GM19328 (cell line): ENCODE data around the gene RPLP1.
"Not testable (repeated sequence)": the region's sequence is repeated elsewhere in the genome, so short reads cannot be mapped to it uniquely, and the experiment has no call there.

Experiments
- ATAC-seq: cut with Tn5 transposase; IDR thresholded peaks from one replicate; pipeline ENCODE4 v1.9.1; 2021; ENCODE audit warnings: mild to moderate bottlenecking, moderate library complexity; ENCODE audit not compliant: unreplicated experiment

Gene RPLP1

DNA sequence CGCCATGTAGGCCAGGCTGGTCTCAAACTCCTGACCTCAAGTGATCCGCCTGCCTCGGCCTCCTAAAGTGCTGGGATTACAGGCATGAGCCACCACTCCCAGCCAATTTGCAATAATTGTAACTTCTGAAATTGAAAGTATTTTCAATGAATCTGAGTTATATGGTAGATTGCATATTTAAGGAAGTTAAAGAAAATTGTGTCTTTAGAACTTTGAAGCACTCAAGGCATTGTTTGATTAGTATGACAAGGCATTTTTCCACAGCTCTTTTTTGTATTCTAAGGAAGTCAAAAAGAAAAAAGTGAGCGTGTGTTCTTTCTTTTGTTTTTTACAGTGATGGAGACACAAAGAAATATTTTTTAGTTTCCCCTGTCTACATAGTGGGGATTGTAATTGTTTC is 15.7 kb upstream of the RPLP1 start:
- no peak for ATAC-seq

DNA sequence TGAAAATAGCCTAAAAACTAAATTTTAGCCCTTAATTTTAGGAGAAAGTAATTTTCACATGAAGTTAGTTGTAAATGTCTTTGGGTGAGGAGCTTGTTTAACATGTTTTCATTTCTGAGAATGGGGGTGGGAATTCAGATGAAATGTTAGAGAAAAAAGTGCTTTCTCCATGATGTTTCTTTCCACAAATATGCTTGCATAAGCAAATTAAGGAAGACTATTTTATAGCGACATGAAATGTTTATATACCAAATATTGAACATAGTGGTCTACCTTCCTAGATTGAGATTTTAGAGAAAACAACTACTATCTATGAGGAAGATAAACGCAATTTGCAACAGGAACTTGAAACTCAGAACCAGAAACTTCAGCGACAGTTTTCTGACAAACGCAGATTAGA is 13.0 kb upstream of the RPLP1 start:
- no peak for ATAC-seq

DNA sequence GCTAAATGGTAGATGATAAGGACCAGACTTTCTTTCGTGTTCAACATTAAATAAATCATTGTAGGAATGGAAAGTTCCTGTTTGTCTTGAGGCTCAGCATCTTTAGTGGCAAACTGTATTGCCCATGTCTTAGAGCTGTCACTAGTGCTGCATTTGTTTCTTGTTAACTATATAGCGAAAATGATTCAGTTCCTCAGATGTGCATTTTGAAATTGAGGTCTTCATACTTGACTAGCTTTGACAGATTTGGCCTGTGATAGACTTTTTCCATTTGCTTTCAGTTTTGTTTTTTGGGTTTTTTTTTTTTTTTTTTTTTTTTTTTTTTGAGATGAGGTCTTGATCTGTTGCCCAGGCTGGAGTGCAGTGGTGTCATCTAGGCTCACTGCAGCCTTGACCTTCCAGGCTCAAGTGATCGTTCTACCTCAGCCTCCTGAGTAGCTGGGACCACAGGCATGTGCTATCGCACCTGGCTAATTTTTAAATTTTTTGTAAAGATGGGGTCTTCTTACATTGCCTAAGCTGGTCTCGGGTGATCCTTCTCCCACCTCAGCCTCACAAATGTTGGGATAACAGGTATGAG is 9.5 kb upstream of the RPLP1 start:
- ATAC-seq: no peak

DNA sequence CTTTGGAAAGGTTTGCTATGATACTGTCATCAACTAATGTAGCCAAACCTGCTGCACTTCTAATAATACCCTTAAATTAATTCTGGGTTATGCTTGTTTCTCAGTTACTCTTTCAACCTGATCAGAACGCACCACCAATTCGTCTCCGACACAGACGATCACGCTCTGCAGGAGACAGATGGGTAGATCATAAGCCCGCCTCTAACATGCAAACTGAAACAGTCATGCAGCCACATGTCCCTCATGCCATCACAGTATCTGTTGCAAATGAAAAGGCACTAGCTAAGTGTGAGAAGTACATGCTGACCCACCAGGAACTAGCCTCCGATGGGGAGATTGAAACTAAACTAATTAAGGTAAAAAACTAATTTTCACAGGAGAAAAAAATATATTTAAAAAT is 7.9 kb upstream of the RPLP1 start:
- no peak for ATAC-seq

DNA sequence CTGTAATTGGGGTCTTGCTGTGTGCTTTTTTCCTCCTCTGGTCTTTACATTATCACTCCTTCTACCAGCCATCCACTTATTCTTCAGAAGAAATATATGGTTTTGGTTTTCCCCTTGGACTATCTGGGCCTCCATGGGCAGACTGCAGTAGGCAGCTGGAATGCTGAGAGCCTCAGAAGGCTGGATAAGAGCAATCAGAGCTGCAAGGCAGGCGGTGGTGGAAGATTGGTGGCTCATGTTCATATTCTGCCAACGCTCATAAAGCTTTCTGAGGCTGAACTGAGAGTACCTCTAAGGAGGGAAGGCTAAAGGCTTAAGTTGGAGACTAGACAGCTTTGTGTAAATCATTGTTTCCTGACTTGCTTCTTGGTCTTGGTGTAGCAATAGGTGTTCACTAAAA is 5.7 kb upstream of the RPLP1 start:
- no peak for ATAC-seq

DNA sequence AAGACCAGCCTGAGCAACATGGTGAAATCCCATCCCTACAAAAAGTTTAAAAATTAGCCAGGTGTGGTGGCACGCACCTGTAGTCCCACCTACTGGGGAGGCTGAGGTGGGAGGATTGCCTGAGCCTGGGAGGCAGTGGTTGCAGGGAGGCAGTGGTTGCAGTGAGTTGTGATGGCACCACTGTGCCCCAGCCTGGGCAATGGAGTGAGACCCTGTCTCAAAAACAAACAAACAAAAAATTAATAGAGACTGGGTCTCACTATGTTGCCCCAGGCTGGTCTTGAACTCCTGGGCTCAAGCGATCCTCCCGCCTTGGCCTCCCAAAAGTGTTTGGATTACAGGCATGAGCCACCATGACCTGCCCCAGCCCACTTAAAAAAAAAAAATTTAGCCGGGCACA is 2.4 kb upstream of the RPLP1 start:
- not testable (repeated sequence) for ATAC-seq

DNA sequence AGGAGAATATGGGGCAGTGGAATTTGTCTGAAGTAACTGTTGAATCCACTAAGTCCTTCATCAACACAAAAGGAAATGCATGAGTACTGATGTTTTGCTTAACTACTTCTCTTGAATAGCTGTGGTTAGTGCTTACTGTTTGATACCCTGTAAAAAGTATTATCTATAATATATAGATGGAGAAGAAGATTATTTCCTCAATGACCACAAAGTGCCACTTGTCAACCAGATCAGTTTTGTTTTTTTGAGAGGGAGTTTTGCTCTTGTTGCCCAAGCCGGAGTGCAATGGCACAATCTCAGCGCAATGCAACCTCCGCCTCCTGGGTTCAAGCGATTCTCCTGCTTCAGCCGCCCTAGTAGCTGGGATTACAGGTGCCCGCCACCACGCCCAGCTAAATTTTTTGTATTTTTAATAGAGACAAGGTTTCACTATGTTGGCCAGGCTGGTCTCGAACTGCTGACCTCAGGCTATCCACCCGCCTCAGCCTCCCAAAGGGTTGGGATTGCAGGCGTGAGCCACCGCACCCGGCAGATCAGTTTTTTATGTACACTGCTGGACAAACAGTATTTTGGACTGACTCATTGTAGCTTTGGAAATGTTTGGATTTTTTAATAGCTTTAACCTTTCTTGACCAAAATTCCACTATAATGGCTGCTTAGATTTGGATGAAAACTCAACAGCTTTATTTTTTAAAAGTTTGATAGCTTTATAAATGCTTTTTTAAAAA is 1.5 kb upstream of the RPLP1 start:
- ATAC-seq: no peak

DNA sequence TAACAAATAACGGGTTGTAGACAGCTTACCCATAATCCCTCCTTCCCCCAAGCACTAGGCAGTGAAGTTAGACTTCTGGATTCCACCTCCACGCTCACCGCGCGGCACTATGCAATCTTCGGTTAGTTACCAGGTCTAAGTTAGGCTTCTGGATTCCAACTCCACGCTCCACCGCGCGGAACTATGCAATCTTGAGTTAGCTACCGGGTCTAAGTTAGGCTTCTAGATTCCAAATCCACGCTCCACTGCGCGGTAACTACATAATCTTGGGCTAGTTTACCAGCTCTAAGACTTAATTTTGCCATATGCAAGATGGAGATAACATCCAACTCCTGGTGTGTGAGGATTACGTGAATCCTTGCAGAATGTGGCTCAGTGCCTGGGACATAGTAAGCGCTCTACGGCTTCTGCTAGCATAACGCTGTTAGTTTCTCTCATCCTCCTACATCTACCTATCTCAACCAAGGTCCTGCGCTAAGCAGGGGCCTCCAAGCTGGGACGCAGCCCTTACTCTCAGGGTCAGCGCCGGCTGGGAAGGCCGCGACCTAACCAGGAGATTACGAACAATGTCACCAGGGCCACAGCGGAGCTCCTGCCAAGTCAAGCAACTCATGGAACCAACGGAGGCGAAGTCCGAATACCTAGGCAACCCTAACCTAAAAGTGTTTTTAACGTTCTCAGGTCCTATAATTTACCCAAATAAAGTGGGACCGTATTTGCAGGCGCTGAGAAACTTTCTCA is 497 bp upstream of the RPLP1 start:
- peak; percentile 29 for ATAC-seq

DNA sequence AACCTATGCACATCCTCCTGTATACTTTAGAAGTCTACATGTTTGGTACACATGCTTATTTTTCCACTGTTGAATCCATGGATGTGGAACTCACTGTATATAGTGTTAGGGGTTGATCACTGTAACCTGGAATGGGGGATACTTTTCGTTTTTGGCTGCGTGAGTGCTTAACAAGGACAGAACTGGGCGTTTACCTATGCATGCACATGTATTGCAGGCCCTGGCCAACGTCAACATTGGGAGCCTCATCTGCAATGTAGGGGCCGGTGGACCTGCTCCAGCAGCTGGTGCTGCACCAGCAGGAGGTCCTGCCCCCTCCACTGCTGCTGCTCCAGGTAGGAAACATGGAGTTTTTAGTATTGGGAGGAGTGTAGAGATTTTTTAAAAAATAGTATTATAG is 2.3 kb downstream of the RPLP1 start:
- no peak for ATAC-seq

DNA sequence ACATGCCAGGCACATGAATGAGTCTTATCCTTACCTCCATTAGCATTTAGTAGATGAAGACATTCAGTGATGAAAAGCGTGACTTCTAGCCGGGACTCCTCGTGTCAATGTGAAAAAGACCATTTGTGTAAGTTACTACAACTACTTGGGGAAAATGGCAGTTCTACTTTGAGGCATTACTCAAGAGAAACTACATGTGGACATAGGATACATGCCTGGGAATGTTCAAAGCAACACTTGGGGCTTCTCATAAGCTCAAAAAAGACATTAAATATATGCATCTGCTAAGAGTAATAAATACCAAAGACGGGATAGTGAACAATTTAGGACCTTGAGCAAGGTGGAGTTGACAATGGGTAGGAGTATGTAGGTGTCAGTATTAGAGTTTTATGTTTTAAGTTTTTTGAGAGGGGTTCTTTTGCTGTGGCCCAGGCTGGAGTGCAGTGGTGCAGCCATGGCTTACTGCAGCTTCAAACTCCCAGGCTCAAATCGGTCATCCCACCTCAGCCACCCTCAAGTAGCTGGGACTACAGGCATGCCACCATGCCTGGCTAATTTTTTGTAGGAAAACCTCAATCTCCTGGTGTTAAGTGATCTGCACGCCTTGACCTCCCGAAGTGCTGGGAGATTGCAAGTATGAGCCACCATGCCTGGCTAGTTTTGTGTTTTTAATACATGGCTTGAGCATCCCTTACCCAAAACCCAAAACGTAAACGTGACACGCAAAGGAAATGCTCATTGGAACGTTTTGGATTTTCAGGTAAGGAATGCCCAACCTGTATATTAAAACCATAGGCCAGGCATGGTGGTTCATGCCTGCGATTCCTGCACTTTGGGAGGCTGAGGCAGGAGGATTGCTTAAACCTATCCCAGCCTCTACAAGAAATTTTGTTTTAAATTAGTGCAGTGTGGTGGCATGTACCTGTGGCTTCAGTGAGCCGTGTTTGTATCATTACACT is 3.9 kb downstream of the RPLP1 start:
- no peak for ATAC-seq

DNA sequence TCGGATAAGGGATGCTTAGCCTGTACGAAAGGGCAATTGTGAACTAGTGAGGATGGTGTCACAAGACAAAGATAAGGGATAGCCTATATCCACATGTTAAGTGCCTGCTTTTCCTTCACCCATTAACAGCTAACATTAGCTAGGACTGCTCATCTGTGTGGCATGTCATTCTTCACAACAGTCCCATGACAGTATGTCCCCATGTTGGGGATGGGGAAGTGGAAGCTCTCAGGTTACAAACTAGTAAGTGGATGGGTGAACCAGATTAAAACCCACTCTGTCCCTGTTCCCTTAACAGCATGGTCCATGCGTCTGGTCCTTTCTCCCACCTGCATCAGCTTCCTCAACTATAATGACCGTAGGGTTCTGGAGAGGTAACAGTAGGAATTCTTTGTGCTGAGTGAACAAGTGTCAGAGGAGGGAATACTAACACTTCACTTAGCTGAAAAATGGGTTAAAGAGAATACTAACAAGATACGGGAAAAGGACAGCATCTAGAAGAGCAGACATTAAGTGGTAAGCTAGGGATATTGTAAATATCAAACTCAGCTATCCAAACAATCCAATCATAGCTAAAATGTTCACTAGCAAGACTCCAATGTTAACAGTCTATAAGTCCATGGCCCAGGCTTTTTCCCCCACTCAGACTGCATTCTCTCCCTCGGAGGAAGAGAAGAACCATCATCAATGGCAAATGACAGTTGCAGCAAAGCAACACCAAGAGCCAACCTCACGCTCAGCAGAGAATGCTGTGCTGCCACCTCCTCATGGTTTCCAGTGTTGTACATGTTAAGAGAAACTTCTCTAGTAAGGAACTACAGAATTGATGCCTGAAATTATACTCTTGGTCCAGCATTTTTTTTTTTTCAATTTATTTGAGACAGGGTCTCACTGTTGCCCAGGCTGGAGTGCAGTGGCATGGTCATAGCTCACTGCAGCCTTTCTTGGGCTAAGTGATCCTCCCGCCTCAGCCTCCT is 5.0 kb downstream of the RPLP1 start:
- no peak for ATAC-seq

DNA sequence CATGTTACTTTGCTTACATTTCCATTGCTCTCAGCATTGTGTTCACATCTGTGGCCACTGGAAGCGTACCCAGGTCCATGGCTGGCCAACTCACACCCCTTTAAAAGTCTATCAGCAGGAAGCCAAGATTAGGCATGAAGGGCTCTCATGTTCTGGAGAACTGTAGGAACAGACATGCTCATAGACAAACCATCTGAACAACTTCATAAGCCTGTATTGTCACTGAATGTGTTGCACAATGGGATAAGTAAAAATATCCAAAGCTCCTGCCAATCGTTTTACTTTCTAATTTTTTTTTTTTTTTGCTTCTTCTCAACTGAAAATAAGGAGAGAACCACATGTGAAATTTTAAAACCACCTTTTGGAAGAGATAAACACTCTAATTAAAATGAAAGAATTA is 6.4 kb downstream of the RPLP1 start:
- no peak for ATAC-seq

DNA sequence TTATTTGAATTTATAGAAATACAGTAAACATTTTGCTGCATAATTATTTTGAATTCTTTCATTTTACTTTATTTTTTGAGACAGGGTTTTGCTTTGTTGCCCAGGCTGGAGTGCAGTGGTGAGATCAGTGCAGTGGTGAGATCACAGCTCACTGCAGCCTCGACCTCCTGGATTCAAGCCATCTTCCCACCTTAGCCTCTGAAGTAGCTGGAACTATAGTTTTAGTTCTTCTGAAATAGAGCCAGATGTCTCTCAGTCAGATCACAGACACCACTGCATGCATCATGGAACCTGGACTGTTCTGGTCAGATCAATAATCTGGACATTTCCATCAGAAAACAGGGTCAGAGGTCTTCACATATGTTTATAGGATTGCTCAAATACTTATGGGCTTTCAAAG is 7.9 kb downstream of the RPLP1 start:
- no peak for ATAC-seq

DNA sequence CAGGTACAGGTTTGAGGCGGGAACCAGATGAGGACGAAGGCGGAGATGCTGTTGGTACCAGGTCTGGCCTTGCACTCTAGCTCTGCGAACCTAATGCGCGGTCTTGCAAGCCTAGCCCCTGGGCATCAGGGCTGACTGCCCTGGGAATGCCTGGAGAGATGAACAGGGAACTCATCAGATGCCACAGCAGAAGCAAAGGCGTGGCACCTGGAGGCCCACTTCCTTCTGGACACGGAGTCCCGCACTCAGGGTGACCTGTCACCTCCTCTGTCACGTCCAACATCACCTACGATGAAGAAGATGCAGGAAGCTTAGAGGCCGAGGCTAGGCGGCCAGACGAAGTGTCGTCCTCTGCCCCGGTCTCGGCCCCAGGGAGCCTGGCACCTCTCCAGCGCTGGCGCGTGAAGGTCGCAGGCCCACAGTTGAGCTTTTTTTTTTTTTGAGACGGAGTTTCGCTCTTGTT is 9.4 kb downstream of the RPLP1 start:
- ATAC-seq: no peak

DNA sequence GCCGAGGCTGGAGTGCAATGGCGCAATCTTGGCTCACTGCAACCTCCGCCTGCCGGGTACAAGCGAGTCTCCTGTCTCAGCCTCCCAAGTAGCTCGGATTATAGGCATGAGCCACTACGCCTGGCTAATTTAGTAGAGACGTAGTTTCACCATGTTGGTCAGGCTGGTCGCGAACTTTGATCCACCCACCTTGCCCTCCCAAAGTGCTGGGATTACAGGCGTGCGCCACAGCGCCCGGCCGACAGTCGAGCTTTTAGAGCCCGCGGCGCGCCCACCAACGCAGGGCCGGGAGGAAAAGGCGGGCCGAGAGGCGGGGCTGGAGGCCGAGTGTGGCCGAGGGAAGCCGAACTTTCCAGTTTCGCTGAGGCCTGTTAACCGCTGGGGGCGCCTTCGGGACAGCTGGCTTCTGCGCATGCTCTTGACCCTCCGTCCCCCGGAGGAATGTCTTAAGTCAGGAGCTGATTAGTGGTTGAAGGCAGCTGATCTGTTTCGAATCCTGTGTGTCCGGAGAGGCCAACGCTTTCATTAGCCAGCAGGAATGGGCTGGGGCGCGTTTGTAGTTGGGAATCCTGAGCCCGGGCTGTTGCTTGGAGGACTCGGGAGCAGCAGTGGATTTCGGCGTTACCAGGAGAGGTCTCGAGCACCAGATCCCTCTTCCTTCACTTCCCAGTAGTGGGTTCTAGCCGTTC is 10.0 kb downstream of the RPLP1 start:
- peak; percentile 80 for ATAC-seq

DNA sequence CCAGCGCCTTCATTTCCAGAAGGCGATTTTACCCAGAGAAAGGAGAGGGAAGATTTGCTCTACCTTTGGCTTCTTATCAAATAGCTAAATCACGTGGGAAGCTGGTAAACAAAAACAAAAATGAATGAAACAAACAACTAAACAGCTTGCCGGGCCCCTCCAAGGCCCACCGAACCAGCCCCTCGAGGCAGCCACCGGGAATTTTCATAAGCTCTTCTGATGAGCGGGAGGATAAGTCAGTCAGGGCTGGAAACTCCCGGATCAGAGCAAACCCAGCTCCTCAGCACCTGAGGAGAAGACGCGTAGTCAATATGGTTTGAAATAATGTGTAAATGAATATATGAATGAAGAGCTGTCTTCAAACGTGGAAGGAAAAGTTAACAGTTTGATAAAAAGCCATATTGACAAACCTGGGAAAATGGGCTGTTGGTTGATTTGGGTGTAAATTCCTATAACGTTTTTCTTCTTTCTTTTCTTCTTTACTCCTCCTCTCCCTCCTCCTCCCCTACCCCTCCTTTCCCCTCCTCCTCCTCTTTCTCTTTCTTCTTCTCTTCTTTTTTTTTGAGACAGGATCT is 10.7 kb downstream of the RPLP1 start:
- ATAC-seq: no peak

DNA sequence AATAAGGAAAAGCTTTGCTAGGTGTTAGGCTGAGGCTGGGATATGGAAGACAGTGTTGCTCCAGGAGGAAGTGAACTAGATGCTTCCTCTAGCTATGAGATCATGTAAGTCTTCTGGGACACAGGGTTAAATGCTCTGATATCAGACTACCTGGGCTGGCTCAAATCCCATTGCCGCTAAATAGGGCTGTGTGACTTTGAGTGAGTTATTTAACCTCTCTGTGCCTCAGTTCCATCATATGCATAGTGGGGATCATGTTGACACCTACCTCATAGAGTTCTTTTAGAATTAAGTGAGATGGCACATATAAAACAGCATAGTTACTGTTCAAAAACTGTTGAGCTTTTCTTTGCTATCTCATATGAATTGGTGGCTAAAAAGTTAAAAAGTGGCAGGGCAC is 12.6 kb downstream of the RPLP1 start:
- ATAC-seq: no peak

DNA sequence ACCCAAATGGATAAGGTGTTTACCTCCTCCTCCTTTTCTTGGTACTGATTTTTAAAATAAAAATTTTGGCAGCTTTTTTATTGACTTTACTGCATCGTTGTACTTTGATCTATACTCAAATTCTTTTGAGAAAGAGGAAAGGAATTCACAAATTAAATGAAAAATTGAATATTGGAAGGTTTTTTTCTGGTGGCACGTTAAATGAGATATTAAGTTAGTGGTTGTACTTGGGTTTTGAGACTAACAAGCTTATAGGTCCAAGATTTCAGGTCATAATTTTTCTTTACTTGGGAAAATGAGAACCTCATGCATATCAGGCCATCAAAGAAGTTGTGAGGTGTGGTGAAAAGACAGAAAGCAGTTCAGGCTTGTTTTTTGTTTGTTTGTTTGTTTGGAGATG is 14.1 kb downstream of the RPLP1 start:
- no peak for ATAC-seq

DNA sequence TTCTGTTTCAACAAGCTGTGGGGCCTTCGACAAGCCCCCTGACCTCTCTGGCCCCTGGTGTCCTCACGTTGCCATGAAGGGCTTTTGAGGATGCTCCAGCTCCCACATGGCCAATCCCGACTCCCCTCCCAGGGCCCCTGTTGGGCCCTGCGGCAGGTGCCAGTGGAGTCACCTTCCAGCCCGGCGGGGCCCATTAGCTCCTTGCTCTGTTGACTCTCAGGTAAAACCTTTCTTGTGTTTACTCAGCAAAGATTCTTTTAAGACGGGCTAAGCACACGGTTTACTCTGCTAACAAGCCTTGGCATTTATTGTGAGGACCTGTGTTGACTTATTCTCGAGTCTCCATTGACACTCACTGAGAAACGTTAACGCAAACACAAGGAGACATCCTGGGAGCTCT is 15.0 kb downstream of the RPLP1 start:
- no peak for ATAC-seq
